Measurements from ENCODE around the gene NAA15. TPM values are rescaled to one million over a fixed set of nuclear protein-coding genes. Genes with fewer than 3 reads are reported as not detected.

NAA15 gene
- total RNA-seq, 1 experiment from 2014 or later: 41.0 TPM

GRCh38 chr4:139469216-139469615 lies 167.9 kb downstream of the NAA15 start:
- intact Hi-C loops (cut with micrococcal nuclease): no loop called here
- DNase-seq (no peak), ATAC-seq (no peak)
- Histone ChIP-seq H3K36me3 (ENCODE audit: low read depth, low read length) (no peaks in the 10 kb centered on the region), H3K27ac (ENCODE audit: low read length) (no peak overlapping the region), H3K9ac (ENCODE audit: low read length) (no peak overlapping the region), H3K79me2 (ENCODE audit: low read length) (peaks cover 23% of the 10 kb centered on the region), H3K4me2 (ENCODE audit: low read length) (no peak overlapping the region), H3K4me1 (ENCODE audit: insufficient read depth, low read length) (no peaks in the 10 kb centered on the region), H3K9me2 (replicated peaks; ENCODE audit: low read length) (no peaks in the 10 kb centered on the region), H2AFZ (ENCODE audit: low read length) (no peak overlapping the region), H3K4me3 (ENCODE audit: low read length) (no peak overlapping the region), H4K20me1 (ENCODE audit: low read length) (no peaks in the 10 kb centered on the region), H3K27me3 (ENCODE audit: low read length) (no peaks in the 10 kb centered on the region), H3F3A (ENCODE audit: low read length, unreplicated experiment) (no peaks in the 10 kb centered on the region), H3K9me3 (ENCODE audit: low read length) (no peaks in the 10 kb centered on the region)
- BruUV-seq (replicated peaks): no TSS peak
- TF ChIP-seq CTCF (conservative IDR thresholded peaks at IDR 0.05; ENCODE audit: low read depth, low read length) (no peak), EZH2phosphoT487 (IDR thresholded peaks at IDR 0.05; ENCODE audit: borderline replicate concordance, low read length) (no peak), EZH2 (IDR thresholded peaks at IDR 0.05; ENCODE audit: low read length, unreplicated experiment) (no peak)
- CTCF ChIA-PET: no interaction called here
- POLR2A ChIA-PET (ENCODE audit: unreplicated experiment): no interaction called here

Other genes with a start within 250 kb of the NAA15 start
- gene ELF2, start 124.3 kb upstream of the NAA15 start, total RNA-seq (2014; rRNA removed): 18.5 and 20.4 TPM in 2 replicates
- 0.33 TPM in 1 of 2 replicates, not detected in the other for gene MGARP, start 21.3 kb upstream of the NAA15 start, total RNA-seq (2014; rRNA removed)
- gene NDUFC1, start 972 bp downstream of the NAA15 start, total RNA-seq (2014; rRNA removed): 62.2 and 92.9 TPM in 2 replicates
- 3.6 and 4.4 TPM in 2 replicates for gene RAB33B, start 152.6 kb downstream of the NAA15 start, total RNA-seq (2014; rRNA removed)